HEK293 (cell line): Measurements from ENCODE around the gene TCEA2.

Experiments used
- ATF2 ChIP-seq: fragments of 450-650 bp; formaldehyde crosslinking; IDR thresholded peaks from 2 replicates; pipeline ENCODE4 v1.5.1; 2016; ENCODE audit warnings: missing biosample characterization, missing genetic modification characterization, low read depth
- KLF1 ChIP-seq: fragments of 450-650 bp; formaldehyde crosslinking; IDR thresholded peaks from 2 replicates; pipeline ENCODE4 v1.5.1; 2016; ENCODE audit warnings: missing biosample characterization, missing genetic modification characterization
- SP2 ChIP-seq: fragments of 450-650 bp; formaldehyde crosslinking; IDR thresholded peaks from 2 replicates; pipeline ENCODE4 v1.5.1; 2016; ENCODE audit warnings: missing biosample characterization, missing genetic modification characterization
- TCF7L2 ChIP-seq: IDR thresholded peaks from 2 replicates; pipeline ENCODE4 v1.6.1; 2011; ENCODE audit warnings: low read depth, mild to moderate bottlenecking, inconsistent platforms, low read length, moderate library complexity, borderline replicate concordance
- ZNF10 ChIP-seq: fragments of 450-650 bp; formaldehyde crosslinking; IDR thresholded peaks from 2 replicates; pipeline ENCODE4 v1.5.1; 2017; ENCODE audit warnings: missing biosample characterization, missing genetic modification characterization
- ZNF138 ChIP-seq: fragments of 450-650 bp; formaldehyde crosslinking; IDR thresholded peaks from 2 replicates; pipeline ENCODE4 v1.5.1; 2016; ENCODE audit warnings: missing biosample characterization, missing genetic modification characterization, borderline replicate concordance
- ZNF335 ChIP-seq: fragments of 450-650 bp; formaldehyde crosslinking; conservative IDR thresholded peaks from 2 replicates; pipeline ENCODE4 v1.5.1; 2016; ENCODE audit warnings: missing biosample characterization, missing genetic modification characterization
- ZNF529 ChIP-seq: fragments of 450-650 bp; formaldehyde crosslinking; IDR thresholded peaks from 2 replicates; pipeline ENCODE4 v1.5.1; 2017; ENCODE audit warnings: missing genetic modification characterization, missing biosample characterization; ENCODE audit not compliant: insufficient replicate concordance
- TF ChIP-seq, protein P1 (sequence below): fragments of 450-650 bp; formaldehyde crosslinking; IDR thresholded peaks from 2 replicates; pipeline ENCODE4 v1.5.1; 2016; ENCODE audit warnings: missing biosample characterization, missing genetic modification characterization

GRCh38 chr20:64037498-64038213, 25.3 kb upstream of the TCEA2 start:
- TF ChIP-seq KLF1 = peak; percentile 30; the same call in 1 of the 2 replicates
- TF ChIP-seq, protein P1, sequence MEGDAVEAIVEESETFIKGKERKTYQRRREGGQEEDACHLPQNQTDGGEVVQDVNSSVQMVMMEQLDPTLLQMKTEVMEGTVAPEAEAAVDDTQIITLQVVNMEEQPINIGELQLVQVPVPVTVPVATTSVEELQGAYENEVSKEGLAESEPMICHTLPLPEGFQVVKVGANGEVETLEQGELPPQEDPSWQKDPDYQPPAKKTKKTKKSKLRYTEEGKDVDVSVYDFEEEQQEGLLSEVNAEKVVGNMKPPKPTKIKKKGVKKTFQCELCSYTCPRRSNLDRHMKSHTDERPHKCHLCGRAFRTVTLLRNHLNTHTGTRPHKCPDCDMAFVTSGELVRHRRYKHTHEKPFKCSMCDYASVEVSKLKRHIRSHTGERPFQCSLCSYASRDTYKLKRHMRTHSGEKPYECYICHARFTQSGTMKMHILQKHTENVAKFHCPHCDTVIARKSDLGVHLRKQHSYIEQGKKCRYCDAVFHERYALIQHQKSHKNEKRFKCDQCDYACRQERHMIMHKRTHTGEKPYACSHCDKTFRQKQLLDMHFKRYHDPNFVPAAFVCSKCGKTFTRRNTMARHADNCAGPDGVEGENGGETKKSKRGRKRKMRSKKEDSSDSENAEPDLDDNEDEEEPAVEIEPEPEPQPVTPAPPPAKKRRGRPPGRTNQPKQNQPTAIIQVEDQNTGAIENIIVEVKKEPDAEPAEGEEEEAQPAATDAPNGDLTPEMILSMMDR (tag by site-specific recombination) = no peak
- no peak for TF ChIP-seq ZNF10 (tag by site-specific recombination)
- no peak for TF ChIP-seq ZNF138 (tag by site-specific recombination)
- TF ChIP-seq ZNF335 (tag by site-specific recombination) = no peak
- no peak for TF ChIP-seq ZNF529 (tag by site-specific recombination)
- peak; percentile 50 for TF ChIP-seq SP2
- no peak for TF ChIP-seq TCF7L2
- TF ChIP-seq ATF2 (tag by site-specific recombination) = no peak
